K562 (cell line): ENCODE results near the gene CYP46A1. TPM values are rescaled to one million over a fixed set of nuclear protein-coding genes. Genes with fewer than 3 reads are reported as not detected.

ENCODE experiments used
- ATAC-seq: fragments of 200-7000 bp; cut with Tn5 transposase; 3 replicates; pipeline ENCODE4 v1.9.1; 2020; ENCODE audit warnings: moderate library complexity
- BruUV-seq: library from RNA; stranded (reverse); fragments of 400-500 nt; replicated peaks from 2 replicates; lab custom pipeline; 2021; lab: Mats Ljungman, UMichigan
- CTCF ChIA-PET: fragments of 300-600 bp; formaldehyde crosslinking; extraction: SDS; loops from one replicate; lab custom pipeline; 2021; ENCODE audit warnings: low intra/inter-chr PET ratio; lab: Yijun Ruan, JAX
- POLR2A ChIA-PET: fragments of 300-600, 350-650 bp; sonication (Branson Sonifier 250); formaldehyde crosslinking; extraction: SDS; loops from one replicate; lab custom pipeline; 2021; ENCODE audit warnings: antibody characterized with exemption, inconsistent platforms; lab: Yijun Ruan, JAX
- DNase-seq, 4 experiments: peaks; one replicate each; pipeline versions ENCODE4 v3.0.0 to v3.0.0-alpha.2; 2011 to 2018; ENCODE audit warnings: low spot score in 3 of 4, mixed read lengths in 3 of 4; ENCODE audit errors: extremely low read depth in 1 of 4
- FAIRE-seq: peaks from 2 replicates; lab custom pipeline; 2011; peaks lifted over from hg19 to GRCh38; lab: Jason Lieb, UNC
- H2AFZ ChIP-seq: 2 replicates; pipeline ENCODE4 v1.6.0; 2011; ENCODE audit warnings: low read depth, low read length, control low read depth, inconsistent platforms
- H3K27ac ChIP-seq: fragments of 200-600 bp; 3 replicates; pipeline ENCODE4 v1.8.0; 2011; ENCODE audit warnings: low read depth, mild to moderate bottlenecking, control low read depth, inconsistent platforms, low read length, moderate library complexity, mixed read lengths; ENCODE audit errors: extremely low read depth
- H3K27me3 ChIP-seq, 2 experiments: fragments of 300-600 bp in 1 of 2; 2 replicates in 1 of 2; 3 replicates in 1 of 2; pipeline versions ENCODE4 v1.6.0 to v1.8.0; 2011; ENCODE audit warnings: inconsistent platforms in 2 of 2, low read length in 2 of 2, mild to moderate bottlenecking in 1 of 2, mixed read lengths in 1 of 2, moderate library complexity in 1 of 2; ENCODE audit not compliant: control insufficient read depth in 2 of 2, insufficient read depth in 2 of 2
- H3K36me3 ChIP-seq: fragments of 300-600 bp; 3 replicates; pipeline ENCODE4 v1.8.0; 2011; ENCODE audit warnings: mild to moderate bottlenecking, low read length, inconsistent platforms; ENCODE audit not compliant: control insufficient read depth, insufficient read depth
- H3K4me1 ChIP-seq, 2 experiments: fragments of 200-600 bp in 1 of 2; replicated peaks in 1 of 2; 2 replicates in 1 of 2; 3 replicates in 1 of 2; pipeline versions ENCODE4 v1.5.1 to v1.8.0; 2011; ENCODE audit warnings: inconsistent platforms in 2 of 2, low read length in 2 of 2, mild to moderate bottlenecking in 1 of 2, mixed read lengths in 1 of 2, moderate library complexity in 1 of 2; ENCODE audit not compliant: control insufficient read depth in 2 of 2, insufficient read depth in 2 of 2
- H3K4me2 ChIP-seq: 2 replicates; pipeline ENCODE4 v1.6.1; 2011; ENCODE audit warnings: low read length, control low read depth, inconsistent platforms, mixed read lengths; ENCODE audit not compliant: insufficient read depth
- H3K4me3 ChIP-seq: fragments of 200-600 bp; sonication (generic), shearing (Covaris generic); 2 replicates; pipeline ENCODE4 v1.5.1; 2016; ENCODE audit warnings: control low read depth, inconsistent platforms
- H3K79me2 ChIP-seq: fragments of 200-600 bp; 3 replicates; pipeline ENCODE4 v1.8.0; 2011; ENCODE audit warnings: low read length, inconsistent platforms; ENCODE audit not compliant: control insufficient read depth, insufficient read depth
- H3K9ac ChIP-seq, 2 experiments: 2 replicates each; pipeline versions ENCODE4 v1.6.0 to v1.6.1; 2011; ENCODE audit warnings: low read depth in 2 of 2, low read length in 2 of 2, control low read depth in 1 of 2, inconsistent platforms in 1 of 2, mild to moderate bottlenecking in 1 of 2, mixed read lengths in 1 of 2; ENCODE audit not compliant: insufficient read depth in 1 of 2
- H3K9me1 ChIP-seq: one replicate; pipeline ENCODE4 v1.6.0; 2011; ENCODE audit warnings: inconsistent platforms, mild to moderate bottlenecking, low read length, moderate library complexity; ENCODE audit not compliant: control insufficient read depth, insufficient read depth
- H3K9me3 ChIP-seq: replicated peaks from 2 replicates; pipeline ENCODE4 v1.5.1; 2011; ENCODE audit warnings: low read depth, low read length, inconsistent platforms; ENCODE audit not compliant: control insufficient read depth, insufficient read depth
- H4K20me1 ChIP-seq: replicated peaks from 2 replicates; pipeline ENCODE4 v1.6.1; 2011; ENCODE audit warnings: low read length, inconsistent platforms, mixed read lengths; ENCODE audit not compliant: control insufficient read depth, insufficient read depth
- FIP1L1 ChIP-seq: fragments of 200-400 bp; formaldehyde crosslinking; IDR thresholded peaks from 2 replicates; pipeline ENCODE4 v1.6.1; 2018; ENCODE audit warnings: mild to moderate bottlenecking, low read depth, low read length; ENCODE audit not compliant: poor library complexity, severe bottlenecking
- GABPB1 ChIP-seq: sonication (generic); formaldehyde crosslinking; IDR thresholded peaks from 2 replicates; pipeline ENCODE4 v1.8.0; 2022; ENCODE audit warnings: mild to moderate bottlenecking, missing genetic modification reagents
- KLF6 ChIP-seq: fragments of 250-450 bp; sonication (Bioruptor Pico); IDR thresholded peaks from 2 replicates; pipeline ENCODE4 v1.4.0; 2020; ENCODE audit warnings: mild to moderate bottlenecking, moderate library complexity, borderline replicate concordance
- RBM22 ChIP-seq: fragments of 200-400 bp; formaldehyde crosslinking; IDR thresholded peaks from 2 replicates; pipeline ENCODE4 v1.6.1; 2018; ENCODE audit warnings: low read length, low read depth; ENCODE audit not compliant: poor library complexity, severe bottlenecking
- SIRT6 ChIP-seq: IDR thresholded peaks from one replicate; pipeline ENCODE4 v1.6.1; 2012; ENCODE audit warnings: low read depth, mild to moderate bottlenecking, control low read depth, inconsistent platforms, low read length, moderate library complexity
- TCF7L2 ChIP-seq: fragments of 150-350 bp; IDR thresholded peaks from 2 replicates; pipeline ENCODE4 v1.6.1; 2016; ENCODE audit warnings: low read depth, mild to moderate bottlenecking, low read length, moderate library complexity
- ZBTB26 ChIP-seq: fragments of 450-650 bp; formaldehyde crosslinking; IDR thresholded peaks from 2 replicates; pipeline ENCODE4 v1.4.0; 2022; ENCODE audit warnings: missing genetic modification characterization
- ZNF449 ChIP-seq: fragments of 250-450 bp; sonication (Bioruptor Pico); IDR thresholded peaks from 2 replicates; pipeline ENCODE4 v1.8.0; 2022; ENCODE audit warnings: moderate library complexity, mild to moderate bottlenecking, inconsistent platforms
- WGBS: fragments of 100-300 bp; shearing (Covaris generic); methylation state at CpG from one replicate; pipeline ENCODE4 v1.1.6; 2016; ENCODE audit warnings: low coverage, mixed read lengths; ENCODE audit not compliant: insufficient coverage; ENCODE audit errors: missing lambda C conversion rate; 5-methylcytosine and 5-hydroxymethylcytosine counted together
- in situ Hi-C: fragments of 300-500 bp; cut with MboI; formaldehyde crosslinking; loops from 4 replicates; pipeline ENCODE4 v1.15.0; 2018; ENCODE audit warnings: inconsistent platforms, mixed read lengths
- intact Hi-C: fragments of 100-400 bp; cut with micrococcal nuclease; formaldehyde crosslinking; loops from 2 replicates; pipeline ENCODE4 v1.14.2; 2022
- polyA plus RNA-seq, 8 experiments: library from polyadenylated mRNA; depleted of rRNA in 4 of 8; stranded (reverse) in 5 of 8; unstranded in 3 of 8; fragments of >200 nt; fragmentation: Nextera tagmentation in 2 of 8; fragmentation: Illumina TruSeq in 1 of 8; extraction: Ambion mirVana in 2 of 8; extraction: Trizol in 1 of 8; gene quantifications; 2 replicates each; pipeline versions ENCODE4 v1.2.1 to v1.2.3, GENCODE V29; 2011 to 2014; ENCODE audit warnings: inconsistent platforms in 1 of 8, missing spikeins in 1 of 8
- total RNA-seq, 7 experiments: library from RNA; depleted of rRNA in 6 of 7; stranded (reverse); fragments of >200 nt in 6 of 7; fragmentation: Illumina TruSeq in 2 of 7; extraction: Trizol in 2 of 7; gene quantifications; 2 replicates each; pipeline versions ENCODE4 v1.2.1 to v1.2.3, GENCODE V29; 2011 to 2021; ENCODE audit warnings: low replicate concordance in 1 of 7

The CYP46A1 gene
- total and polyA plus RNA-seq, 9 of the 15 experiments (the other 6 are each of a cell fraction or from before 2014, with no cell fraction given): not detected

- no peaks in the 10 kb centered on the region for H3K79me2 ChIP-seq
- BruUV-seq: no TSS peak
- H3K4me3 ChIP-seq: no peak overlapping the region
- peaks cover 2 to 26% of the 10 kb centered on the region in 2 experiments; a peak in 1 of 5 replicates for H3K27me3 ChIP-seq
- ChIA-PET POLR2A (interaction anchor here (0.7 kb wide), 1 partner anchor 47 kb away, joined by 3 read pairs; no protein-coding TSS in a partner anchor), CTCF (no interaction called here)
- H3K9ac ChIP-seq: no peak overlapping the region
- no peaks in the 10 kb centered on the region for H3K36me3 ChIP-seq
- H3K4me1 ChIP-seq: peaks cover 0 to 8% of the 10 kb centered on the region in 2 experiments; a peak in 2 of 5 replicates
- intact Hi-C loops (no loop called here), in situ Hi-C loops (no loop called here)
- FAIRE-seq (no peak), DNase-seq (no peak), ATAC-seq (no peak)
- H3K27ac ChIP-seq: no peak overlapping the region
- H3K9me3 ChIP-seq: no peaks in the 10 kb centered on the region
- no peak overlapping the region for H2AFZ ChIP-seq
- H3K9me1 ChIP-seq: no peaks in the 10 kb centered on the region
- WGBS: 11% methylated on average over 7 of the region's 11 CpGs
- H4K20me1 ChIP-seq: peaks cover 2% of the 10 kb centered on the region; the same call in 1 of the 2 replicates
- TF ChIP-seq ZNF449 (CRISPR knock-in tag) (no peak), ZBTB26 (no peak), FIP1L1 (no peak), GABPB1 (CRISPR knock-in tag) (no peak), KLF6 (CRISPR knock-in tag) (no peak), SIRT6 (no peak), TCF7L2 (no peak), RBM22 (no peak)
- no peak overlapping the region for H3K4me2 ChIP-seq
Observed at GRCh38 chr14:99688629-99689028, 4.5 kb downstream of the CYP46A1 start.
